Ovary (tissue), 3 donors: Measurements from ENCODE around the gene DCAF8L2.

ENCODE experiments used
- CTCF ChIP-seq, 3 donors: fragments of 450-650 bp in 2 of 3; fragments of 200-600 bp in 1 of 3; IDR thresholded peaks; one replicate each; pipeline versions ENCODE4 v1.5.1 to v1.8.0; 2016 to 2022; ENCODE audit warnings: antibody characterized with exemption in 3 of 3, mild to moderate bottlenecking in 1 of 3
- POLR2A ChIP-seq: fragments of 450-650 bp; IDR thresholded peaks from one replicate; pipeline ENCODE4 v1.6.1; 2017; ENCODE audit warnings: antibody characterized with exemption, mild to moderate bottlenecking, moderate library complexity
- donor health status: DM: no; HTN: no; CAD: no.

DNA sequence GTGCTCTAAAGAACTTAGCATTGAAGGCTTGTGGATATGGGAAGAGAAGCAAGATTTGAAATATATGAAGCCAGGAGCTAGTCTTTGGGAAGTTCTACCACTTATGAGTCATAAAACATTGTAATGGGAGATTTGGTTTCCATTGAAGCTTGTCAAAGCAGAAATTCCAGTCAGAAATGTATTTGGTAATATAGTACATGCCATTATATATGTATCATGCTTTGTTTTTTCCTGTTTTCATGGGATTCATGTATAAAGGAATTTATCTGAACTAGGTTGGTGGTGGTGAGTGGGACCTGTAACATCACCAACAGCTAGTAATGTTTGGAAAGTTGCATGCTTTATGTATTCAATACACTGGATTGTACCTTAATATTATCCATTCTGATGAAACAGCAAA is 14.6 kb upstream of the DCAF8L2 start:
- TF ChIP-seq CTCF (IDR thresholded peaks at IDR 0.05) (no peak), POLR2A (no peak)
